HUDEP-2 (cell line): Measurements from ENCODE around the gene GBP1.
A peak's percentile ranks its signal among the peaks of the same experiment; 100 is the strongest.
"Not testable (repeated sequence)": the region's sequence is repeated elsewhere in the genome, so short reads cannot be mapped to it uniquely, and the experiment has no call there.

Experiments used
- DNase-seq, 76 experiments: peaks; one replicate each; lab custom pipeline; 2025; ENCODE audit not compliant: unreplicated experiment in 76 of 76; lab: John Stamatoyannopoulos, UW

Gene GBP1

GRCh38 chr1:89022167-89022959 is 42.6 kb downstream of the GBP1 start, which contains the start of gene GBP3:
Gene GBP3, minus strand, starts transcription at chr1:89022866. Its CDS starts 2,145 bp downstream, at chr1:89020721.
- DNase-seq = peak in 1 of 76 experiments; percentile 4

- DNase-seq = not testable (repeated sequence)
These were observed 46.7 kb downstream of the GBP1 start for GRCh38 chr1:89018318-89018717.

GRCh38 chr1:89008511-89008910 is 56.5 kb downstream of the GBP1 start:
- DNase-seq = no peak

GRCh38 chr1:89005286-89006151 is 59.5 kb downstream of the GBP1 start:
- no peak for DNase-seq
